Trophoblast cell (in vitro differentiated cells and primary cell): ENCODE data around the gene RCOR1.

Experiments used
- DNase-seq, 2 donors: peaks; one replicate each; pipeline ENCODE4 v3.0.0-alpha.2; 2016
- H2AFZ ChIP-seq: 2 replicates; pipeline ENCODE4 v1.6.1; 2013; ENCODE audit warnings: low read length, moderate library complexity, mild to moderate bottlenecking; ENCODE audit not compliant: insufficient read depth, poor library complexity
- H2AK5ac ChIP-seq: 2 replicates; pipeline ENCODE4 v1.6.1; 2013; ENCODE audit warnings: mild to moderate bottlenecking, low read length
- H2BK120ac ChIP-seq: 2 replicates; pipeline ENCODE4 v1.6.1; 2013; ENCODE audit warnings: low read length, mild to moderate bottlenecking, moderate library complexity; ENCODE audit not compliant: insufficient read depth, poor library complexity
- H2BK12ac ChIP-seq: 2 replicates; pipeline ENCODE4 v1.6.1; 2013; ENCODE audit warnings: mild to moderate bottlenecking, low read length, moderate library complexity
- H2BK5ac ChIP-seq: 2 replicates; pipeline ENCODE4 v1.6.1; 2013; ENCODE audit warnings: low read length, low read depth, moderate library complexity, mild to moderate bottlenecking; ENCODE audit not compliant: poor library complexity
- H3K14ac ChIP-seq: 2 replicates; pipeline ENCODE4 v1.6.1; 2013; ENCODE audit warnings: mild to moderate bottlenecking, low read length
- H3K18ac ChIP-seq: 2 replicates; pipeline ENCODE4 v1.6.1; 2013; ENCODE audit warnings: mild to moderate bottlenecking, low read length
- H3K23ac ChIP-seq: 2 replicates; pipeline ENCODE4 v1.6.1; 2013; ENCODE audit warnings: low read length
- H3K27ac ChIP-seq: 2 replicates; pipeline ENCODE4 v1.5.1; 2013; ENCODE audit warnings: low read depth, mild to moderate bottlenecking, inconsistent platforms, low read length, moderate library complexity
- H3K27me3 ChIP-seq: 2 replicates; pipeline ENCODE4 v1.6.1; 2013; ENCODE audit warnings: inconsistent platforms, mild to moderate bottlenecking, low read length, moderate library complexity; ENCODE audit not compliant: insufficient read depth
- H3K36me3 ChIP-seq, 2 experiments: 1 replicate in 1 of 2; 2 replicates in 1 of 2; pipeline ENCODE4 v1.6.1; 2013; ENCODE audit warnings: low read length in 2 of 2, mild to moderate bottlenecking in 2 of 2, moderate library complexity in 1 of 2; ENCODE audit not compliant: insufficient read depth in 2 of 2, control insufficient read depth in 1 of 2
- H3K4ac ChIP-seq: 2 replicates; pipeline ENCODE4 v1.6.1; 2013; ENCODE audit warnings: low read depth, mild to moderate bottlenecking, low read length, moderate library complexity
- H3K4me1 ChIP-seq, 2 experiments: 1 replicate in 1 of 2; 2 replicates in 1 of 2; pipeline ENCODE4 v1.6.1; 2013; ENCODE audit warnings: low read length in 2 of 2, mild to moderate bottlenecking in 2 of 2, moderate library complexity in 1 of 2; ENCODE audit not compliant: insufficient read depth in 2 of 2, control insufficient read depth in 1 of 2
- H3K4me2 ChIP-seq: 2 replicates; pipeline ENCODE4 v1.6.1; 2013; ENCODE audit warnings: inconsistent platforms, mild to moderate bottlenecking, low read length, moderate library complexity
- H3K4me3 ChIP-seq: 2 replicates; pipeline ENCODE4 v1.5.1; 2013; ENCODE audit warnings: mild to moderate bottlenecking, low read depth, low read length, inconsistent platforms
- H3K79me1 ChIP-seq: one replicate; pipeline ENCODE4 v1.6.1; 2013; ENCODE audit warnings: low read length
- H3K79me2 ChIP-seq: 2 replicates; pipeline ENCODE4 v1.6.1; 2013; ENCODE audit warnings: low read length, mild to moderate bottlenecking; ENCODE audit not compliant: control insufficient read depth, insufficient read depth, poor library complexity
- H3K9ac ChIP-seq: 2 replicates; pipeline ENCODE4 v1.6.1; 2013; ENCODE audit warnings: mild to moderate bottlenecking, low read length
- H3K9me3 ChIP-seq: 2 replicates; pipeline ENCODE4 v1.6.1; 2013; ENCODE audit warnings: low read depth, mild to moderate bottlenecking, control low read depth, inconsistent platforms, low read length; ENCODE audit not compliant: insufficient read depth
- H4K12ac ChIP-seq: 2 replicates; pipeline ENCODE4 v1.6.1; 2013; ENCODE audit warnings: low read depth, mild to moderate bottlenecking, low read length, moderate library complexity
- H4K8ac ChIP-seq: 2 replicates; pipeline ENCODE4 v1.6.1; 2013; ENCODE audit warnings: low read depth, mild to moderate bottlenecking, low read length, moderate library complexity
- H4K91ac ChIP-seq: one replicate; pipeline ENCODE4 v1.6.1; 2013; ENCODE audit warnings: low read depth, mild to moderate bottlenecking, low read length, moderate library complexity
- WGBS: extraction: QIAGEN DNeasy Blood & Tissue Kit; methylation state at CpG from one replicate; pipeline ENCODE4 v1.1.7; 2013; ENCODE audit warnings: missing lambda C conversion rate; ENCODE audit not compliant: insufficient read length, insufficient coverage; ENCODE audit errors: extremely low coverage; 5-methylcytosine and 5-hydroxymethylcytosine counted together

Gene RCOR1

GRCh38 chr14:102727336-102728095 is 135.1 kb downstream of the RCOR1 start:
- Histone ChIP-seq H2BK12ac (no peak overlapping the region), H3K9ac (no peak overlapping the region), H3K4ac (no peak overlapping the region), H3K27ac (no peak overlapping the region), H3K79me2 (no peaks in the 10 kb centered on the region), H3K27me3 (no peaks in the 10 kb centered on the region), H3K4me3 (no peak overlapping the region), H2AK5ac (no peak overlapping the region), H4K12ac (no peak overlapping the region), H3K18ac (no peak overlapping the region), H3K4me1 (peaks cover 7 to 8% of the 10 kb centered on the region in 2 experiments), H4K91ac (no peak overlapping the region), H3K14ac (no peak overlapping the region), H3K4me2 (no peak overlapping the region), H4K8ac (no peak overlapping the region), H3K23ac (peak overlapping the region; percentile 66), H3K9me3 (no peaks in the 10 kb centered on the region), H3K79me1 (peaks cover 2% of the 10 kb centered on the region), H2BK120ac (no peak overlapping the region), H2AFZ (no peak overlapping the region), H3K36me3 (peaks cover 49 to 59% of the 10 kb centered on the region in 2 experiments), H2BK5ac (no peak overlapping the region)
- DNase-seq = peak; percentile 15 to 62
- no CpG with 5 or more reads among the region's 9 CpGs for WGBS

- H2AK5ac ChIP-seq = no peak overlapping the region
- H4K91ac ChIP-seq = no peak overlapping the region
- H3K27ac ChIP-seq = no peak overlapping the region
- WGBS = no CpG with 5 or more reads among the region's 6 CpGs
- H2BK120ac ChIP-seq = no peak overlapping the region
- no peak overlapping the region for H2BK5ac ChIP-seq
- peaks cover 2% of the 10 kb centered on the region for H3K79me1 ChIP-seq
- no peak for DNase-seq
- H3K79me2 ChIP-seq = no peaks in the 10 kb centered on the region
- no peak overlapping the region for H3K14ac ChIP-seq
- no peaks in the 10 kb centered on the region for H3K9me3 ChIP-seq
- H3K4me3 ChIP-seq = no peak overlapping the region
- peaks cover 49 to 59% of the 10 kb centered on the region in 2 experiments for H3K36me3 ChIP-seq
- no peak overlapping the region for H4K8ac ChIP-seq
- no peaks in the 10 kb centered on the region for H3K27me3 ChIP-seq
- no peak overlapping the region for H3K4ac ChIP-seq
- no peak overlapping the region for H3K23ac ChIP-seq
- H3K4me1 ChIP-seq = peaks cover 7 to 8% of the 10 kb centered on the region in 2 experiments
- no peak overlapping the region for H4K12ac ChIP-seq
- no peak overlapping the region for H3K4me2 ChIP-seq
- no peak overlapping the region for H2AFZ ChIP-seq
- H3K9ac ChIP-seq = no peak overlapping the region
- H2BK12ac ChIP-seq = no peak overlapping the region
- no peak overlapping the region for H3K18ac ChIP-seq
These were observed 136.1 kb downstream of the RCOR1 start for GRCh38 chr14:102728501-102728900.

- H2AFZ ChIP-seq = no peak overlapping the region
- H3K4me2 ChIP-seq = no peak overlapping the region
- peaks cover 48 to 60% of the 10 kb centered on the region in 2 experiments for H3K36me3 ChIP-seq
- H2AK5ac ChIP-seq = no peak overlapping the region
- no peak overlapping the region for H4K8ac ChIP-seq
- no peak overlapping the region for H2BK12ac ChIP-seq
- no peaks in the 10 kb centered on the region for H3K79me2 ChIP-seq
- H3K79me1 ChIP-seq = peaks cover 2% of the 10 kb centered on the region
- no peak overlapping the region for H2BK120ac ChIP-seq
- no peak for DNase-seq
- no peaks in the 10 kb centered on the region for H3K9me3 ChIP-seq
- H3K27ac ChIP-seq = no peak overlapping the region
- H3K4me1 ChIP-seq = peaks cover 7 to 8% of the 10 kb centered on the region in 2 experiments
- H4K91ac ChIP-seq = no peak overlapping the region
- H2BK5ac ChIP-seq = no peak overlapping the region
- H3K9ac ChIP-seq = no peak overlapping the region
- H3K14ac ChIP-seq = no peak overlapping the region
- no peak overlapping the region for H3K4me3 ChIP-seq
- H3K18ac ChIP-seq = no peak overlapping the region
- H4K12ac ChIP-seq = no peak overlapping the region
- H3K23ac ChIP-seq = no peak overlapping the region
- H3K4ac ChIP-seq = no peak overlapping the region
- no CpG with 5 or more reads among the region's 6 CpGs for WGBS
- H3K27me3 ChIP-seq = no peaks in the 10 kb centered on the region
These were observed 136.8 kb downstream of the RCOR1 start for GRCh38 chr14:102729268-102729667.

GRCh38 chr14:102729825-102730224 is 137.4 kb downstream of the RCOR1 start:
- Histone ChIP-seq H3K18ac (no peak overlapping the region), H3K79me2 (no peaks in the 10 kb centered on the region), H3K79me1 (peaks cover 2% of the 10 kb centered on the region), H4K91ac (no peak overlapping the region), H3K9ac (no peak overlapping the region), H3K36me3 (peaks cover 49 to 62% of the 10 kb centered on the region in 2 experiments), H2BK5ac (no peak overlapping the region), H2BK12ac (no peak overlapping the region), H3K27me3 (no peaks in the 10 kb centered on the region), H3K4me2 (no peak overlapping the region), H3K27ac (no peak overlapping the region), H2BK120ac (no peak overlapping the region), H3K23ac (no peak overlapping the region), H3K4me3 (no peak overlapping the region), H2AFZ (no peak overlapping the region), H4K12ac (no peak overlapping the region), H3K4ac (no peak overlapping the region), H3K14ac (no peak overlapping the region), H3K9me3 (no peaks in the 10 kb centered on the region), H2AK5ac (no peak overlapping the region), H3K4me1 (peaks cover 7 to 8% of the 10 kb centered on the region in 2 experiments), H4K8ac (no peak overlapping the region)
- WGBS = no CpG with 5 or more reads among the region's 8 CpGs
- DNase-seq = no peak
